ENCODE measurements around the gene SERINC2. TPM values are rescaled to one million over a fixed set of nuclear protein-coding genes. Genes with fewer than 3 reads are reported as not detected.

SERINC2 gene
- total and polyA plus RNA-seq, 2 donors (not counting 1 experiment from before 2014, with no cell fraction given): 0.75 to 1.4 TPM

- Mint-ChIP-seq H3K4me3 (no peak overlapping the region), H3K27ac (peak overlapping the region; percentile 37), H3K4me1 (peaks cover 27% of the 10 kb centered on the region), H3K27me3 (no peaks in the 10 kb centered on the region), H3K9me3 (ENCODE audit: insufficient read depth) (no peaks in the 10 kb centered on the region)
- H3K4me2 ChIP-seq (replicated peaks; ENCODE audit: low read depth, low read length, poor library complexity, severe bottlenecking): no peak overlapping the region
- no peaks in the 10 kb centered on the region for H3K79me2 ChIP-seq (ENCODE audit: control insufficient read depth, insufficient read depth, low read length)
- H3K4me1 ChIP-seq (ENCODE audit: control insufficient read depth in 2 of 2, insufficient read depth in 2 of 2, low read length in 2 of 2): peaks cover 21 to 23% of the 10 kb centered on the region in 2 donors
- H3K9me3 ChIP-seq (ENCODE audit: control extremely low read depth in 1 of 3, control insufficient read depth in 2 of 3, insufficient read depth in 1 of 3, low read length in 2 of 3): no peaks in the 10 kb centered on the region
- intact Hi-C loops (cut with micrococcal nuclease): no loop called here
- no peak overlapping the region for H3K27ac ChIP-seq (ENCODE audit: low read length in 2 of 2)
- H4K20me1 ChIP-seq (ENCODE audit: control insufficient read depth, insufficient read depth, low read length, poor library complexity, severe bottlenecking): no peaks in the 10 kb centered on the region
- no peak overlapping the region for H3K4me3 ChIP-seq (ENCODE audit: control extremely low read depth in 1 of 5, extremely low read depth in 1 of 5, insufficient read depth in 1 of 5, low read depth in 2 of 5, low read length in 4 of 5)
- ChIA-PET CTCF (interaction anchor here (0.8 to 10.6 kb wide), 3 partner anchors 30 to 242 kb away, joined by 4 to 133 read pairs (median 6); no protein-coding TSS in a partner anchor), POLR2A (no interaction called here)
- ATAC-seq (ENCODE audit: low read depth) (no peak), DNase-seq (no peak)
- H3K36me3 ChIP-seq (replicated peaks in 1 of 2; ENCODE audit: control extremely low read depth in 1 of 2, control insufficient read depth in 1 of 2, extremely low read depth in 1 of 2, insufficient read depth in 2 of 2, low read length in 1 of 2): no peaks in the 10 kb centered on the region
- 90% methylated on average over 10 of the region's 14 CpGs for WGBS (ENCODE audit: insufficient coverage)
- no peak overlapping the region for H3K9ac ChIP-seq (ENCODE audit: low read length)
- TF ChIP-seq CTCF (IDR thresholded peaks at IDR 0.05): no peak
- no peak for TF ChIP-seq EZH2 (IDR thresholded peaks at IDR 0.05; ENCODE audit: borderline replicate concordance, insufficient read depth, low read depth, low read length, poor library complexity, severe bottlenecking)
- H3K27me3 ChIP-seq (replicated peaks in 1 of 4; ENCODE audit: control extremely low read depth in 1 of 4, control insufficient read depth in 3 of 4, insufficient read depth in 4 of 4, low read length in 3 of 4): no peaks in the 10 kb centered on the region
- H2AFZ ChIP-seq (ENCODE audit: insufficient read depth, low read depth, low read length, poor library complexity, severe bottlenecking): no peak overlapping the region
Measured at GRCh38 chr1:31426249-31426922, 13.4 kb downstream of the SERINC2 start.

GRCh38 chr1:31427322-31427721, 14.3 kb downstream of the SERINC2 start:
- Histone ChIP-seq H4K20me1 (ENCODE audit: control insufficient read depth, insufficient read depth, low read length, poor library complexity, severe bottlenecking) (no peaks in the 10 kb centered on the region), H3K4me3 (ENCODE audit: control extremely low read depth in 1 of 5, extremely low read depth in 1 of 5, insufficient read depth in 1 of 5, low read depth in 2 of 5, low read length in 4 of 5) (no peak overlapping the region), H3K27me3 (replicated peaks in 1 of 4; ENCODE audit: control extremely low read depth in 1 of 4, control insufficient read depth in 3 of 4, insufficient read depth in 4 of 4, low read length in 3 of 4) (no peaks in the 10 kb centered on the region), H3K9me3 (ENCODE audit: control extremely low read depth in 1 of 3, control insufficient read depth in 2 of 3, insufficient read depth in 1 of 3, low read length in 2 of 3) (no peaks in the 10 kb centered on the region), H3K4me1 (ENCODE audit: control insufficient read depth in 2 of 2, insufficient read depth in 2 of 2, low read length in 2 of 2) (peaks cover 19 to 22% of the 10 kb centered on the region in 2 donors), H3K27ac (ENCODE audit: low read length in 2 of 2) (no peak overlapping the region), H3K9ac (ENCODE audit: low read length) (no peak overlapping the region), H3K79me2 (ENCODE audit: control insufficient read depth, insufficient read depth, low read length) (no peaks in the 10 kb centered on the region), H3K4me2 (replicated peaks; ENCODE audit: low read depth, low read length, poor library complexity, severe bottlenecking) (no peak overlapping the region), H3K36me3 (replicated peaks in 1 of 2; ENCODE audit: control extremely low read depth in 1 of 2, control insufficient read depth in 1 of 2, extremely low read depth in 1 of 2, insufficient read depth in 2 of 2, low read length in 1 of 2) (no peaks in the 10 kb centered on the region), H2AFZ (ENCODE audit: insufficient read depth, low read depth, low read length, poor library complexity, severe bottlenecking) (no peak overlapping the region)
- CTCF ChIA-PET: interaction anchor here (10.6 kb wide), 1 partner anchor 31 kb away, joined by 133 read pairs; no protein-coding TSS in a partner anchor
- peaks cover 26% of the 10 kb centered on the region for H3K4me1 Mint-ChIP-seq
- H3K27me3 Mint-ChIP-seq: no peaks in the 10 kb centered on the region
- POLR2A ChIA-PET: no interaction called here
- no peak for ATAC-seq (ENCODE audit: low read depth)
- H3K27ac Mint-ChIP-seq: no peak overlapping the region
- WGBS (ENCODE audit: insufficient coverage): no CpG with 5 or more reads among the region's 4 CpGs
- intact Hi-C loops (cut with micrococcal nuclease): no loop called here
- H3K9me3 Mint-ChIP-seq (ENCODE audit: insufficient read depth): no peaks in the 10 kb centered on the region
- TF ChIP-seq CTCF (IDR thresholded peaks at IDR 0.05) (no peak), EZH2 (IDR thresholded peaks at IDR 0.05; ENCODE audit: borderline replicate concordance, insufficient read depth, low read depth, low read length, poor library complexity, severe bottlenecking) (no peak)
- DNase-seq: no peak
- H3K4me3 Mint-ChIP-seq: no peak overlapping the region
